Hepatocyte (in vitro differentiated cells): ENCODE data around the gene CWF19L2.

Source experiments
- CTCF ChIP-seq: fragments of 200-600 bp; sonication (generic); IDR thresholded peaks from 2 replicates; pipeline ENCODE4 v1.5.1; 2016; ENCODE audit warnings: antibody characterized with exemption, mild to moderate bottlenecking; ENCODE audit not compliant: poor library complexity
- EZH2 ChIP-seq: fragments of 200-600 bp; sonication (generic); IDR thresholded peaks from 2 replicates; pipeline ENCODE4 v1.6.1; 2016; ENCODE audit warnings: antibody characterized with exemption, mild to moderate bottlenecking, borderline replicate concordance
- EZH2phosphoT487 ChIP-seq: fragments of 200-600 bp; sonication (generic); IDR thresholded peaks from one replicate; pipeline ENCODE4 v1.6.1; 2018; ENCODE audit warnings: antibody characterized with exemption, mild to moderate bottlenecking, low read depth, moderate library complexity; ENCODE audit not compliant: unreplicated experiment, severe bottlenecking

DNA sequence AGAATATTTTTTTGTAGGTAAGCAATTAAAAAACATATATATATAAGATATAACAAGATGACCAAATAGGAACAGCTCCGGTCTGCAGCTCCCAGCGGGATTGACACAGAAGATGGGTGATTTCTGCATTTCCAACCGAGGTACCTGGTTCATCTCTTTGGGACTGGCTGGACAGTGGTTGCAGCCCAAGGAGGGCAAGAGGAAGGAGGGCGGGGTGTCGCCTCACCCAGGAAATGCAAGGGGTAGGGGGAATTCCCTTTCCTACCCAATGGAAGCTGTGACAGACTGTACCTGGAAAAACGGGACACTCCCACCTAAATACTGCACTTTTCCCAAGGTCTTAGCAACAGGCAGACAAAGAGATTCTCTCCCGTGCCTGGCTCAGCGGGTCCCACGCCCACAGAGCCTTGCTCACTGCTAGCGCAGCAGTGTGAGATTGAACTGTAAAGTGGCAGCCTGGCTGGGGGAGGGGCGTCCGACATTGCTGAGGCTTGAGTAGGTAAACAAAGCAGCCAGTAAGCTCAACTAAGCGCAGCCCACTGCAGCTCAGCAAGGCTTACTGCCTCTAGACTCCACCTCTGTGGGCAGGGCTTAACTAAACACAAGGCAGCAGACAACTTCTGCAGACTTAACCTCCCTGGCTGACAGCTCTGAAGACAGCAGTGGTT lies 163.8 kb downstream of the CWF19L2 start:
- TF ChIP-seq CTCF (no peak), EZH2 (no peak), EZH2phosphoT487 (no peak)
